Hippocampal formation (tissue), 2 donors: ENCODE measurements around the gene NFATC2.

Source experiments
- DNase-seq, 2 donors: peaks; one replicate each; lab custom pipeline; 2025; lab: John Stamatoyannopoulos, UW

Gene NFATC2

GRCh38 chr20:51429696-51430095 lies 112.8 kb downstream of the NFATC2 start:
- no peak for DNase-seq

GRCh38 chr20:51429144-51429482 lies 113.4 kb downstream of the NFATC2 start:
- no peak for DNase-seq

GRCh38 chr20:51428401-51429143 lies 113.9 kb downstream of the NFATC2 start:
- DNase-seq: no peak

GRCh38 chr20:51427651-51428291 lies 114.7 kb downstream of the NFATC2 start:
- DNase-seq: no peak

GRCh38 chr20:51426718-51427650 lies 115.5 kb downstream of the NFATC2 start:
- no peak for DNase-seq

- DNase-seq: no peak
Observed at GRCh38 chr20:51425347-51426106, 117.0 kb downstream of the NFATC2 start.

GRCh38 chr20:51424270-51425117 lies 118.0 kb downstream of the NFATC2 start:
- no peak for DNase-seq

- DNase-seq: no peak
Observed at GRCh38 chr20:51423810-51424209, 118.7 kb downstream of the NFATC2 start.

GRCh38 chr20:51423290-51423667 lies 119.2 kb downstream of the NFATC2 start:
- no peak for DNase-seq

- DNase-seq: no peak
Observed at GRCh38 chr20:51422514-51423289, 119.8 kb downstream of the NFATC2 start.

- no peak for DNase-seq
Observed at GRCh38 chr20:51420805-51421204, 121.7 kb downstream of the NFATC2 start.

- DNase-seq: no peak
Observed at GRCh38 chr20:51420111-51420510, 122.4 kb downstream of the NFATC2 start.

GRCh38 chr20:51419646-51420045 lies 122.9 kb downstream of the NFATC2 start:
- DNase-seq: no peak

GRCh38 chr20:51419231-51419630 lies 123.3 kb downstream of the NFATC2 start:
- no peak for DNase-seq

- no peak for DNase-seq
Observed at GRCh38 chr20:51418137-51418529, 124.4 kb downstream of the NFATC2 start.

GRCh38 chr20:51417250-51418136 lies 125.0 kb downstream of the NFATC2 start:
- no peak for DNase-seq

GRCh38 chr20:51416532-51417249 lies 125.8 kb downstream of the NFATC2 start:
- no peak for DNase-seq

GRCh38 chr20:51413857-51414256 lies 128.7 kb downstream of the NFATC2 start:
- no peak for DNase-seq
